ENCODE measurements around the gene ZNF469. TPM values are rescaled to one million over a fixed set of nuclear protein-coding genes. Genes with fewer than 3 reads are reported as not detected.

Gene ZNF469
- total and polyA plus RNA-seq, 2 donors (not counting 3 experiments of a cell fraction or from before 2014, with no cell fraction given) = 0.90 to 5.7 TPM

- Histone ChIP-seq H3K79me2 (ENCODE audit: control insufficient read depth, insufficient read depth, low read length) (no peaks in the 10 kb centered on the region), H3K9me1 (replicated peaks; ENCODE audit: control insufficient read depth, extremely low read depth, insufficient read depth, low read length) (no peaks in the 10 kb centered on the region), H3K27ac (ENCODE audit: insufficient read depth, low read depth, low read length) (no peak overlapping the region), H3K27me3 (ENCODE audit: control insufficient read depth in 2 of 2, insufficient read depth in 2 of 2, low read length in 2 of 2) (peaks cover 5 to 8% of the 10 kb centered on the region in 2 experiments), H3K4me3 (replicated peaks in 1 of 3; ENCODE audit: insufficient read depth in 1 of 3, low read depth in 1 of 3, low read length in 3 of 3) (no peak overlapping the region), H3K36me3 (ENCODE audit: control insufficient read depth in 2 of 2, extremely low read depth in 1 of 2, insufficient read depth in 2 of 2, low read length in 2 of 2) (no peaks in the 10 kb centered on the region), H3K9me3 (replicated peaks; ENCODE audit: control insufficient read depth, insufficient read depth, low read length) (no peaks in the 10 kb centered on the region), H3K4me1 (ENCODE audit: control insufficient read depth, extremely low read depth, insufficient read depth, low read length) (no peaks in the 10 kb centered on the region), H2AFZ (ENCODE audit: low read depth, low read length) (no peak overlapping the region), H3K4me2 (ENCODE audit: insufficient read depth, low read length) (no peak overlapping the region), H3K9ac (replicated peaks; ENCODE audit: extremely low read depth, insufficient read depth, low read length) (no peak overlapping the region), H4K20me1 (replicated peaks; ENCODE audit: control insufficient read depth, extremely low read depth, insufficient read depth, low read length) (no peaks in the 10 kb centered on the region)
- dilution Hi-C loops (cut with MboI; ENCODE audit: extremely low pct_ligation_motif_present, low sequenced_read_pairs) = no loop called here
- ChIA-PET CTCF (interaction anchor here (1.2 to 1.7 kb wide), 3 partner anchors 13 to 52 kb away, joined by 5 read pairs; partner anchors contain the start of gene ZNF469), POLR2A (no interaction called here)
- TF ChIP-seq POLR2A (IDR thresholded peaks at IDR 0.05; ENCODE audit: low read depth, low read length) (no peak), FOS (IDR thresholded peaks at IDR 0.05; ENCODE audit: borderline replicate concordance, insufficient read depth, low read length) (no peak), POLR2AphosphoS5 (IDR thresholded peaks at IDR 0.05; ENCODE audit: insufficient read depth, low read depth, low read length) (no peak), MYC (IDR thresholded peaks at IDR 0.05; ENCODE audit: low read depth, low read length) (no peak), CTCF (IDR thresholded peaks at IDR 0.05; ENCODE audit: extremely low read depth in 1 of 2, insufficient read depth in 1 of 2, low read depth in 1 of 2, low read length in 2 of 2) (no peak), EZH2 (IDR thresholded peaks at IDR 0.05; ENCODE audit: borderline replicate concordance, low read depth, low read length, severe bottlenecking) (no peak), JUN (IDR thresholded peaks at IDR 0.05; ENCODE audit: borderline replicate concordance, insufficient read depth, insufficient read length, low read depth) (no peak), MAX (IDR thresholded peaks at IDR 0.05; ENCODE audit: insufficient read depth, insufficient read length) (no peak), GATA2 (IDR thresholded peaks at IDR 0.05; ENCODE audit: insufficient read depth, insufficient read length, low read depth, low read length) (no peak)
- FAIRE-seq = no peak
- DNase-seq (ENCODE audit: low read depth, low spot score) = peak; percentile 29
- intact Hi-C loops (cut with micrococcal nuclease) = no loop called here
- BruUV-seq (replicated peaks) = no TSS peak
Observed at GRCh38 chr16:88368036-88368435, 14.7 kb upstream of the ZNF469 start.
